Subcutaneous abdominal adipose tissue (tissue), 5 donors: ENCODE data around the gene FXR2.

Source experiments
- H3K27ac ChIP-seq: one replicate; pipeline ENCODE4 v1.7.0; 2013; ENCODE audit warnings: low read depth, mild to moderate bottlenecking, inconsistent platforms, low read length, moderate library complexity
- H3K27me3 ChIP-seq, 5 donors: one replicate each; pipeline ENCODE4 v1.7.0; 2013; ENCODE audit warnings: low read length in 5 of 5, inconsistent platforms in 1 of 5; ENCODE audit not compliant: control insufficient read depth in 5 of 5, insufficient read depth in 4 of 5
- H3K36me3 ChIP-seq, 5 donors: one replicate each; pipeline ENCODE4 v1.7.0; 2013; ENCODE audit warnings: low read length in 5 of 5; ENCODE audit not compliant: control insufficient read depth in 5 of 5, insufficient read depth in 5 of 5
- H3K4me1 ChIP-seq, 5 donors: one replicate each; pipeline ENCODE4 v1.7.0; 2013; ENCODE audit warnings: low read length in 5 of 5, mild to moderate bottlenecking in 3 of 5, moderate library complexity in 1 of 5; ENCODE audit not compliant: control insufficient read depth in 5 of 5, insufficient read depth in 5 of 5
- H3K4me3 ChIP-seq, 5 donors: one replicate each; pipeline ENCODE4 v1.7.0; 2013; ENCODE audit warnings: low read length in 5 of 5, low read depth in 1 of 5
- H3K9ac ChIP-seq, 5 donors: one replicate each; pipeline ENCODE4 v1.7.0; 2013; ENCODE audit warnings: low read length in 5 of 5, mild to moderate bottlenecking in 4 of 5, moderate library complexity in 3 of 5
- H3K9me3 ChIP-seq, 5 donors: one replicate each; pipeline ENCODE4 v1.7.0; 2013; ENCODE audit warnings: low read length in 5 of 5; ENCODE audit not compliant: control insufficient read depth in 5 of 5
- donor health status: healthy.
- donor health status: healthy.
- donor health status: healthy.
- donor health status: healthy.
- donor health status: healthy.

Gene FXR2

GRCh38 chr17:7614425-7615264 lies at the start of gene FXR2:
TSS of gene FXR2 (minus strand) at chr17:7614897. CDS start at chr17:7614532, 365 bp downstream.
- Histone ChIP-seq H3K27me3 (no peaks in the 10 kb centered on the region), H3K4me1 (peaks cover 0 to 35% (median 28%) of the 10 kb centered on the region in 5 donors), H3K4me3 (peak within 1 kb of the TSS; percentile 78 to 85 (median 82)), H3K36me3 (peaks cover 0 to 11% (median 6%) of the 10 kb centered on the region in 5 donors), H3K9ac (peak within 1 kb of the TSS; percentile 68 to 95 (median 90)), H3K27ac (peak within 1 kb of the TSS; percentile 76), H3K9me3 (no peaks in the 10 kb centered on the region)

GRCh38 chr17:7656958-7657609 lies 42.4 kb upstream of the FXR2 start:
- Histone ChIP-seq H3K4me1 (peaks cover 0 to 4% (median 0%) of the 10 kb centered on the region in 5 donors), H3K4me3 (no peak overlapping the region), H3K9ac (no peak overlapping the region), H3K27ac (no peak overlapping the region), H3K27me3 (peaks cover 0 to 18% (median 12%) of the 10 kb centered on the region in 5 donors), H3K9me3 (no peaks in the 10 kb centered on the region), H3K36me3 (no peaks in the 10 kb centered on the region)

- H3K27ac ChIP-seq: no peak overlapping the region
- no peak overlapping the region for H3K4me3 ChIP-seq
- H3K9ac ChIP-seq: no peak overlapping the region
- no peaks in the 10 kb centered on the region for H3K9me3 ChIP-seq
- peaks cover 5 to 33% (median 22%) of the 10 kb centered on the region in 5 donors for H3K27me3 ChIP-seq
- H3K36me3 ChIP-seq: no peaks in the 10 kb centered on the region
- H3K4me1 ChIP-seq: peaks cover 0 to 16% (median 13%) of the 10 kb centered on the region in 5 donors
Measured at GRCh38 chr17:7655541-7655840, 40.8 kb upstream of the FXR2 start.

- H3K4me1 ChIP-seq: peaks cover 0 to 21% (median 18%) of the 10 kb centered on the region in 5 donors
- H3K9me3 ChIP-seq: no peaks in the 10 kb centered on the region
- H3K4me3 ChIP-seq: no peak overlapping the region
Measured at GRCh38 chr17:7654832-7655540, 40.3 kb upstream of the FXR2 start.

GRCh38 chr17:7652388-7653356 lies 38.0 kb upstream of the FXR2 start:
- H3K27ac ChIP-seq: no peak overlapping the region
- H3K27me3 ChIP-seq: peaks cover 13 to 41% (median 34%) of the 10 kb centered on the region in 5 donors
- no peak overlapping the region for H3K9ac ChIP-seq
- H3K9me3 ChIP-seq: no peaks in the 10 kb centered on the region
- no peaks in the 10 kb centered on the region for H3K36me3 ChIP-seq
- no peak overlapping the region for H3K4me3 ChIP-seq
- H3K4me1 ChIP-seq: peaks cover 0 to 21% (median 18%) of the 10 kb centered on the region in 5 donors

More at GRCh38 chr17:7654832-7655540, 40.3 kb upstream of the FXR2 start:
- H3K36me3 ChIP-seq: no peaks in the 10 kb centered on the region
- H3K27ac ChIP-seq: no peak overlapping the region
- H3K9ac ChIP-seq: no peak overlapping the region
- H3K27me3 ChIP-seq: peaks cover 10 to 38% (median 27%) of the 10 kb centered on the region in 5 donors

GRCh38 chr17:7651665-7652387 lies 37.1 kb upstream of the FXR2 start:
- H3K27me3 ChIP-seq: peaks cover 9 to 41% (median 36%) of the 10 kb centered on the region in 5 donors
- no peak overlapping the region for H3K27ac ChIP-seq
- no peaks in the 10 kb centered on the region for H3K9me3 ChIP-seq
- peak overlapping the region in 4 of 5 donors; percentile 11 to 58 (median 54) for H3K4me3 ChIP-seq
- H3K4me1 ChIP-seq: peaks cover 0 to 20% (median 17%) of the 10 kb centered on the region in 5 donors
- peak overlapping the region in 1 of 5 donors; percentile 25 for H3K9ac ChIP-seq
- H3K36me3 ChIP-seq: no peaks in the 10 kb centered on the region

DNA sequence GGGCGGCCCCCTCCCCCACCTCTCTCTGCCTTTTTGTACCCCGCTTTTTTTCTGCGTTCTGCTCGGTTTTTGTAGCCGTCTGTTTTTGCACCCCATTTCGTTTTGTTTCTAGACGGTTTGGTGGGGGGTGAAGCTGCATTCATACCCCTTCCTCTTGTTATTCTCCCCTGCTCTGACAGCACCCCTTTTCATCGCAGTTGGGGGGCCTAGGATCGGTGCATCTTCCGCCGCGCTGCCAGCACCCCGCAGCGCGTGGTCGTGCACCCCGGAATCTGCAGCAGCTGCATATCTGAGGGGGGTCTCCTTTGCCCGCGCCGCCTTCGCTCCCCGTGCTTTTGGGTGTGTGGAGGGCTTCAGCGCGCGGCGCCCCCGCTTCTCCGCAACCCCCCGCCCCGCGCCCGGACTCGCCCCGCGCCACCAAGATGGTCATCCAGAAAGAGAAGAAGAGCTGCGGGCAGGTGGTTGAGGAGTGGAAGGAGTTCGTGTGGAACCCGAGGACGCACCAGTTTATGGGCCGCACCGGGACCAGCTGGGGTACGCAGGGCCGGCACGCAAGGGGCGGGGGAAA lies 36.5 kb upstream of the FXR2 start:
- Histone ChIP-seq H3K9ac (no peak overlapping the region), H3K36me3 (no peaks in the 10 kb centered on the region), H3K9me3 (no peaks in the 10 kb centered on the region), H3K27me3 (peaks cover 9 to 48% (median 36%) of the 10 kb centered on the region in 5 donors), H3K4me3 (peak overlapping the region; percentile 48 to 58 (median 54)), H3K4me1 (peaks cover 0 to 20% (median 17%) of the 10 kb centered on the region in 5 donors), H3K27ac (no peak overlapping the region)

- H3K4me1 ChIP-seq: peaks cover 0 to 20% (median 17%) of the 10 kb centered on the region in 5 donors
- H3K27ac ChIP-seq: no peak within 1 kb of the TSS
- peak within 1 kb of the TSS in 2 of 5 donors; percentile 25 to 39 for H3K9ac ChIP-seq
- H3K27me3 ChIP-seq: peaks cover 9 to 50% (median 36%) of the 10 kb centered on the region in 5 donors
- no peaks in the 10 kb centered on the region for H3K9me3 ChIP-seq
- H3K4me3 ChIP-seq: peak within 1 kb of the TSS; percentile 52 to 58 (median 54)
- H3K36me3 ChIP-seq: no peaks in the 10 kb centered on the region
Measured at GRCh38 chr17:7650509-7651096, 35.9 kb upstream of the FXR2 start, which contains the start of gene ATP1B2. TSS of gene ATP1B2 (plus strand) at chr17:7650926. CDS start at chr17:7651519, 593 bp downstream.
